SK-N-SH (cell line): ENCODE measurements around the gene ARID3A. TPM values are rescaled to one million over a fixed set of nuclear protein-coding genes. Genes with fewer than 3 reads are reported as not detected.

Source experiments
- CTCF ChIA-PET: fragments of 300-600, 350-600 bp; formaldehyde crosslinking; extraction: SDS; loops from one replicate; lab custom pipeline; 2021; lab: Yijun Ruan, JAX
- POLR2A ChIA-PET: fragments of 350-600 bp; sonication (Branson Sonifier 250); formaldehyde crosslinking; extraction: SDS; loops from one replicate; lab custom pipeline; 2020; ENCODE audit warnings: antibody characterized with exemption, inconsistent platforms; lab: Yijun Ruan, JAX
- DNase-seq: peaks from one replicate; pipeline ENCODE4 v3.0.0; 2012
- H2AFZ ChIP-seq: fragments of 200-600 bp; sonication (generic); 2 replicates; pipeline ENCODE4 v1.8.1; 2016; ENCODE audit warnings: antibody characterized with exemption, mild to moderate bottlenecking, low read depth
- H3F3A ChIP-seq: fragments of 200-600 bp; sonication (generic); replicated peaks from 2 replicates; pipeline ENCODE3; 2016; ENCODE audit warnings: antibody characterized with exemption, mild to moderate bottlenecking; ENCODE audit not compliant: insufficient read depth
- H3K27ac ChIP-seq, 2 experiments: fragments of 200-500 bp in 1 of 2; fragments of 200-600 bp in 1 of 2; sonication (Bioruptor generic) in 1 of 2; sonication (generic), shearing (Covaris generic) in 1 of 2; 2 replicates each; pipeline versions ENCODE4 v1.5.1 to v1.6.1; 2014 to 2016; ENCODE audit warnings: low read depth in 2 of 2, inconsistent platforms in 1 of 2, low read length in 1 of 2, mild to moderate bottlenecking in 1 of 2, mixed read lengths in 1 of 2
- H3K27me3 ChIP-seq: fragments of 200-600 bp; sonication (generic), shearing (Covaris generic); 2 replicates; pipeline ENCODE4 v1.6.1; 2016; ENCODE audit warnings: mixed run types; ENCODE audit not compliant: insufficient read depth
- H3K36me3 ChIP-seq, 2 experiments: fragments of 200-500 bp in 1 of 2; fragments of 200-600 bp in 1 of 2; sonication (Bioruptor generic) in 1 of 2; sonication (generic) in 1 of 2; replicated peaks in 1 of 2; 2 replicates each; pipeline versions ENCODE3 to v1.5.1; 2014 to 2016; ENCODE audit warnings: low read length in 1 of 2, mild to moderate bottlenecking in 1 of 2; ENCODE audit not compliant: insufficient read depth in 2 of 2, control insufficient read depth in 1 of 2
- H3K4me1 ChIP-seq, 2 experiments: fragments of 200-500 bp in 1 of 2; fragments of 200-600 bp in 1 of 2; sonication (Bioruptor generic) in 1 of 2; sonication (generic), shearing (Covaris generic) in 1 of 2; 2 replicates each; pipeline versions ENCODE4 v1.5.1 to v1.6.1; 2014 to 2016; ENCODE audit warnings: low read depth in 1 of 2, low read length in 1 of 2, mixed run types in 1 of 2; ENCODE audit not compliant: insufficient read depth in 2 of 2, control insufficient read depth in 1 of 2
- H3K4me2 ChIP-seq: fragments of 200-600 bp; sonication (generic), shearing (Covaris generic); 2 replicates; pipeline ENCODE4 v1.6.1; 2017; ENCODE audit warnings: mixed run types
- H3K4me3 ChIP-seq, 2 experiments: fragments of 200-500 bp in 1 of 2; fragments of 200-600 bp in 1 of 2; sonication (Bioruptor generic) in 1 of 2; sonication (generic), shearing (Covaris generic) in 1 of 2; 2 replicates each; pipeline versions ENCODE4 v1.5.1 to v1.8.1; 2014 to 2016; ENCODE audit warnings: low read depth in 2 of 2, inconsistent platforms in 1 of 2, low read length in 1 of 2, mild to moderate bottlenecking in 1 of 2, mixed read lengths in 1 of 2, moderate library complexity in 1 of 2
- H3K79me2 ChIP-seq: fragments of 200-600 bp; sonication (generic); 2 replicates; pipeline ENCODE4 v1.8.1; 2017; ENCODE audit warnings: mild to moderate bottlenecking; ENCODE audit not compliant: insufficient read depth
- H3K9ac ChIP-seq: fragments of 200-600 bp; sonication (generic); 2 replicates; pipeline ENCODE4 v1.6.1; 2017; ENCODE audit warnings: mixed run types
- H3K9me2 ChIP-seq: fragments of 200-600 bp; sonication (generic); 2 replicates; pipeline ENCODE4 v1.6.1; 2017; ENCODE audit warnings: mixed run types
- H3K9me3 ChIP-seq: fragments of 200-600 bp; sonication (generic); 2 replicates; pipeline ENCODE4 v1.6.1; 2017; ENCODE audit warnings: mixed run types, mild to moderate bottlenecking, moderate library complexity
- H4K20me1 ChIP-seq: fragments of 200-600 bp; sonication (generic); 2 replicates; pipeline ENCODE4 v1.6.1; 2017; ENCODE audit warnings: mild to moderate bottlenecking, mixed run types; ENCODE audit not compliant: insufficient read depth
- EP300 ChIP-seq, 2 experiments: IDR thresholded peaks; 2 replicates each; pipeline versions ENCODE4 v1.4.0 to v1.6.1; 2012; ENCODE audit warnings: borderline replicate concordance in 1 of 2, low read depth in 1 of 2, low read length in 1 of 2
- FOXM1 ChIP-seq: IDR thresholded peaks from 2 replicates; pipeline ENCODE4 v1.4.0; 2012; ENCODE audit warnings: low read depth, mild to moderate bottlenecking
- GABPA ChIP-seq: IDR thresholded peaks from 2 replicates; pipeline ENCODE4 v1.4.0; 2012; ENCODE audit warnings: low read depth, mild to moderate bottlenecking
- GATA2 ChIP-seq: sonication (generic); formaldehyde crosslinking; IDR thresholded peaks from 2 replicates; pipeline ENCODE4 v1.5.0; 2020; ENCODE audit warnings: mild to moderate bottlenecking, missing genetic modification reagents
- MEF2A ChIP-seq: IDR thresholded peaks from 2 replicates; pipeline ENCODE4 v1.4.0; 2012; ENCODE audit warnings: low read depth, borderline replicate concordance
- NRF1 ChIP-seq: IDR thresholded peaks from 2 replicates; pipeline ENCODE4 v1.6.1; 2012; ENCODE audit warnings: low read depth, mild to moderate bottlenecking, low read length
- RAD21 ChIP-seq: IDR thresholded peaks from 2 replicates; pipeline ENCODE4 v1.6.1; 2012; ENCODE audit warnings: mild to moderate bottlenecking, low read length
- RXRA ChIP-seq: IDR thresholded peaks from 2 replicates; pipeline ENCODE4 v1.4.0; 2012; ENCODE audit warnings: low read depth, mild to moderate bottlenecking, borderline replicate concordance
- TEAD4 ChIP-seq: IDR thresholded peaks from 2 replicates; pipeline ENCODE4 v1.4.0; 2012; ENCODE audit warnings: mild to moderate bottlenecking, borderline replicate concordance; ENCODE audit not compliant: insufficient read depth
- YY1 ChIP-seq: IDR thresholded peaks from 2 replicates; pipeline ENCODE4 v1.4.0; 2012; ENCODE audit warnings: low read depth, mild to moderate bottlenecking
- WGBS: methylation state at CpG from one replicate; pipeline ENCODE4 v1.1.6; 2017; ENCODE audit warnings: low lambda C conversion rate; 5-methylcytosine and 5-hydroxymethylcytosine counted together
- polyA plus RNA-seq, 3 experiments: library from polyadenylated mRNA; depleted of rRNA; stranded (reverse); fragments of >200 nt; gene quantifications; 2 replicates each; pipeline ENCODE4 v1.2.3, GENCODE V29; 2012
- TF ChIP-seq, protein P1 (sequence below): IDR thresholded peaks from 2 replicates; pipeline ENCODE4; 2012

The ARID3A gene
- polyA plus RNA-seq, 1 of the 3 experiments (the other 2 are of a cell fraction): 8.6 TPM

DNA sequence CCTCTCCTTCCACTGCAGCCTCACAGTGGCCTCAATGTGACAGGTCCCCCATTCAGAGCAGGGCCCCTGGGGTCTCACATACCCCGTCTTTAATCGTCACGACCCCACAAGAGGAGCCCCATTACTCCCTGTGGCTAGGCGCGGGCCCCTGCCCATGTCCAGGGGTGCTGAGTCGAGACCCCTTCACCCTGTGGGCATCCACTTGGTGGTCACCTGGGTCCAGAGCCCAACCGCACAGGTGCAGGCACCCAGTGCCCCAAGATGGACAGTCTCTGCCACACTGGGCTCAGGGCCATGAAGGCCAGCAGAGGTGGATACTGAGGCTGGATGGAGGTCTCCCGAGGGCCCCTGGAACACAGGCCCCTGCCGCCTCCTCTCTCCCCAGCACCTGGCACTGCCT is 92.1 kb downstream of the ARID3A start:
- Histone ChIP-seq H3K4me2 (peak overlapping the region; percentile 97; the same call in 1 of the 2 replicates), H3K4me3 (no peak overlapping the region), H3K27me3 (no peaks in the 10 kb centered on the region), H3K27ac (no peak overlapping the region), H3K4me1 (peaks cover 13 to 26% of the 10 kb centered on the region in 2 experiments; a peak in 1 of 4 replicates), H3F3A (peaks cover 14% of the 10 kb centered on the region), H3K9me3 (no peaks in the 10 kb centered on the region)
- ChIA-PET CTCF (interaction anchor here (2.2 kb wide), 1 partner anchor 64 kb away, joined by 7 read pairs; no protein-coding TSS in a partner anchor), POLR2A (no interaction called here)
- TF ChIP-seq RXRA: no peak
- TF ChIP-seq, all 33 proteins: peak for 0
- no peak for DNase-seq
- Histone ChIP-seq H3K9ac (no peak overlapping the region), H3K36me3 (peaks cover 0 to 17% of the 10 kb centered on the region in 2 experiments), H2AFZ (no peak overlapping the region), H3K9me2 (no peaks in the 10 kb centered on the region), H3K79me2 (peaks cover 74% of the 10 kb centered on the region), H4K20me1 (peaks cover 70% of the 10 kb centered on the region)
- no CpG with 5 or more reads among the region's 9 CpGs for WGBS

DNA sequence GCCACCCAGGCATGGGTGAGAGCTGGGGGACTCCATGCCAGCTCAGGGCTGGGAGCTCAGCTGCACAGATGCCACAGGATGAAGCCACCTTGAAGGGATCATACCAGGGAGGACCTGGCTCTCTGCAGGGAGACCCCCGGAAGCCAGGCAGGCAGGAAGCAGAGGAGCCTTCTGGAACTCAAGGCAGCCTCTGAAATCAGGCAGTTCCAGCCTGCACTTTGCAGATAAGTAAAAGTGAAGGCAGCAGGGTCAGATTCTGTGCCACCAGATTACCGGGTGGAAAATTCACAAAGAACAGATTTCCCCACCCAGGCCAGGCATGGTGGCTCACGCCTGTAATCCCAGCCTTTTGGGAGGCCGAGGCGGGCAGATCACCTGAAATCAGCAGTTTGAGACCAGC is 92.6 kb downstream of the ARID3A start:
- no peak overlapping the region for H3K27ac ChIP-seq
- H3K36me3 ChIP-seq: peaks cover 0 to 12% of the 10 kb centered on the region in 2 experiments
- H3K9me2 ChIP-seq: no peaks in the 10 kb centered on the region
- H3K4me1 ChIP-seq: peaks cover 13 to 26% of the 10 kb centered on the region in 2 experiments; a peak in 1 of 4 replicates
- no peak overlapping the region for H3K9ac ChIP-seq
- ChIA-PET CTCF (interaction anchor here (0.7 to 2.2 kb wide), 5 partner anchors 12 to 226 kb away, joined by 3 to 7 read pairs (median 3); no protein-coding TSS in a partner anchor), POLR2A (no interaction called here)
- H2AFZ ChIP-seq: no peak overlapping the region
- peak overlapping the region; percentile 97; the same call in 1 of the 2 replicates for H3K4me2 ChIP-seq
- no peak for TF ChIP-seq GABPA
- no peak for TF ChIP-seq TEAD4
- TF ChIP-seq MEF2A: no peak
- no peak for TF ChIP-seq YY1
- no peak for TF ChIP-seq EP300 (IDR thresholded peaks at IDR 0.05; ENCODE audit: borderline replicate concordance in 1 of 2, low read depth in 1 of 2, low read length in 1 of 2)
- no peak for TF ChIP-seq GATA2 (CRISPR knock-in tag)
- TF ChIP-seq FOXM1: no peak
- no peak for TF ChIP-seq RAD21
- no peak for TF ChIP-seq NRF1
- TF ChIP-seq, protein P1, sequence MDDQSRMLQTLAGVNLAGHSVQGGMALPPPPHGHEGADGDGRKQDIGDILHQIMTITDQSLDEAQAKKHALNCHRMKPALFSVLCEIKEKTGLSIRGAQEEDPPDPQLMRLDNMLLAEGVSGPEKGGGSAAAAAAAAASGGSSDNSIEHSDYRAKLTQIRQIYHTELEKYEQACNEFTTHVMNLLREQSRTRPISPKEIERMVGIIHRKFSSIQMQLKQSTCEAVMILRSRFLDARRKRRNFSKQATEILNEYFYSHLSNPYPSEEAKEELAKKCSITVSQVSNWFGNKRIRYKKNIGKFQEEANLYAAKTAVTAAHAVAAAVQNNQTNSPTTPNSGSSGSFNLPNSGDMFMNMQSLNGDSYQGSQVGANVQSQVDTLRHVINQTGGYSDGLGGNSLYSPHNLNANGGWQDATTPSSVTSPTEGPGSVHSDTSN: no peak
- peaks cover 18% of the 10 kb centered on the region for H3F3A ChIP-seq
- H4K20me1 ChIP-seq: peaks cover 65% of the 10 kb centered on the region
- peaks cover 70% of the 10 kb centered on the region for H3K79me2 ChIP-seq
- no peak for DNase-seq
- WGBS: 91% methylated on average over 5 of the region's 5 CpGs
- no peaks in the 10 kb centered on the region for H3K27me3 ChIP-seq
- H3K4me3 ChIP-seq: no peak overlapping the region; a peak in 1 of 4 replicates
- H3K9me3 ChIP-seq: no peaks in the 10 kb centered on the region
